Measurements from ENCODE around the gene PDGFA. TPM values are rescaled to one million over a fixed set of nuclear protein-coding genes. Genes with fewer than 3 reads are reported as not detected.

The PDGFA gene
- total RNA-seq, 6 experiments from 2014 or later: 7.1 to 8.7 (median 7.8) TPM

GRCh38 chr7:497346-497745 lies 22.3 kb downstream of the PDGFA start:
- DNase-seq: no peak
- no peak overlapping the region for H3K27ac Mint-ChIP-seq
- no peak overlapping the region for H3K4me3 Mint-ChIP-seq
- H3K36me3 Mint-ChIP-seq (ENCODE audit: low read depth): peaks cover 18% of the 10 kb centered on the region
- H3K27me3 Mint-ChIP-seq (ENCODE audit: insufficient read depth): peaks cover 1% of the 10 kb centered on the region
- no peak for TF ChIP-seq CTCF (IDR thresholded peaks at IDR 0.05)
- no peaks in the 10 kb centered on the region; the same call in 1 of the 2 replicates for H3K9me3 Mint-ChIP-seq
- no peaks in the 10 kb centered on the region for H3K4me1 Mint-ChIP-seq (ENCODE audit: low read depth)

GRCh38 chr7:496528-497295 lies 22.9 kb downstream of the PDGFA start:
- Mint-ChIP-seq H3K27ac (no peak overlapping the region), H3K9me3 (no peaks in the 10 kb centered on the region; the same call in 1 of the 2 replicates), H3K36me3 (ENCODE audit: low read depth) (peaks cover 18% of the 10 kb centered on the region), H3K4me3 (no peak overlapping the region), H3K4me1 (ENCODE audit: low read depth) (no peaks in the 10 kb centered on the region), H3K27me3 (ENCODE audit: insufficient read depth) (peaks cover 4% of the 10 kb centered on the region)
- no peak for DNase-seq
- no peak for TF ChIP-seq CTCF (IDR thresholded peaks at IDR 0.05)

GRCh38 chr7:495761-496321 lies 23.8 kb downstream of the PDGFA start:
- peaks cover 8% of the 10 kb centered on the region for H3K27me3 Mint-ChIP-seq (ENCODE audit: insufficient read depth)
- no peak overlapping the region for H3K4me3 Mint-ChIP-seq
- H3K4me1 Mint-ChIP-seq (ENCODE audit: low read depth): no peaks in the 10 kb centered on the region
- no peak overlapping the region for H3K27ac Mint-ChIP-seq
- DNase-seq: no peak
- no peaks in the 10 kb centered on the region; the same call in 1 of the 2 replicates for H3K9me3 Mint-ChIP-seq
- TF ChIP-seq CTCF (IDR thresholded peaks at IDR 0.05): no peak
- H3K36me3 Mint-ChIP-seq (ENCODE audit: low read depth): peaks cover 18% of the 10 kb centered on the region

- Mint-ChIP-seq H3K4me1 (ENCODE audit: low read depth) (no peaks in the 10 kb centered on the region), H3K27ac (no peak overlapping the region), H3K9me3 (no peaks in the 10 kb centered on the region; the same call in 1 of the 2 replicates), H3K27me3 (ENCODE audit: insufficient read depth) (peaks cover 10% of the 10 kb centered on the region), H3K4me3 (no peak overlapping the region), H3K36me3 (ENCODE audit: low read depth) (peaks cover 18% of the 10 kb centered on the region)
- TF ChIP-seq CTCF (IDR thresholded peaks at IDR 0.05): no peak
- no peak for DNase-seq
These were observed 24.3 kb downstream of the PDGFA start for GRCh38 chr7:495326-495725.

DNA sequence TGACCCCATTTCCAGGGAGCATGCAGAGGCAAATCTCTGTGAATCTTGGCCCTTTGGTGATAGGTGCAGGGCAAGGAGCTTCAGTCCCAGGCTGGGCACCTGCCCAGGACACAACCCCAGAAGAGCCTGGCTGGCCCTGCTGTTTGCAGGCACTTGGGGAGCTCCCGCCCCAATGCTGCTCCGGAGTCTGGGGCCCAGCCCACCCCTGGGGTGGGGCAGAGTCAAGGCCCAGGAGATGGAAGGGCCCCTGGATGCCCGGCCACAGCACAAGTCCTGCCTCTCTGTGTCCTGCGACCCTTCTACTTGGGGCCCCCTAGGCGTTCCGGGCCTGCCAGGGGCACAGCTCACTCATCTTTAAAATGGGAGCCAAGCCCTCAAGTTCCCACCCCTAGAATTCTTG lies 24.7 kb downstream of the PDGFA start:
- H3K4me1 Mint-ChIP-seq (ENCODE audit: low read depth): no peaks in the 10 kb centered on the region
- no peak overlapping the region for H3K4me3 Mint-ChIP-seq
- no peak for TF ChIP-seq CTCF (IDR thresholded peaks at IDR 0.05)
- H3K9me3 Mint-ChIP-seq: no peaks in the 10 kb centered on the region; the same call in 1 of the 2 replicates
- no peak overlapping the region for H3K27ac Mint-ChIP-seq
- H3K27me3 Mint-ChIP-seq (ENCODE audit: insufficient read depth): peaks cover 11% of the 10 kb centered on the region
- peaks cover 16% of the 10 kb centered on the region for H3K36me3 Mint-ChIP-seq (ENCODE audit: low read depth)
- no peak for DNase-seq
